Endothelial cell (in vitro differentiated cells): ENCODE data around the gene CLMN. TPM values are rescaled to one million over a fixed set of nuclear protein-coding genes. Genes with fewer than 3 reads are reported as not detected.
"Not testable (repeated sequence)": the region's sequence is repeated elsewhere in the genome, so short reads cannot be mapped to it uniquely, and the experiment has no call there.

Experiments
- DNase-seq: peaks from one replicate; pipeline ENCODE4 v3.0.0; 2021; ENCODE audit warnings: low spot score
- H3K27ac Mint-ChIP-seq: one replicate; pipeline ENCODE4 v1.8.0; 2021; ENCODE audit warnings: mixed read lengths, inconsistent platforms; ENCODE audit not compliant: unreplicated experiment
- H3K27me3 Mint-ChIP-seq: one replicate; pipeline ENCODE4 v1.8.0; 2021; ENCODE audit warnings: mild to moderate bottlenecking, moderate library complexity, mixed read lengths, inconsistent platforms; ENCODE audit not compliant: unreplicated experiment
- H3K36me3 Mint-ChIP-seq: one replicate; pipeline ENCODE4 v1.8.0; 2021; ENCODE audit warnings: mild to moderate bottlenecking, low read depth, mixed read lengths, inconsistent platforms; ENCODE audit not compliant: unreplicated experiment
- H3K4me1 Mint-ChIP-seq: one replicate; pipeline ENCODE4 v1.8.0; 2021; ENCODE audit warnings: mild to moderate bottlenecking, mixed read lengths, inconsistent platforms; ENCODE audit not compliant: unreplicated experiment
- H3K4me3 Mint-ChIP-seq: one replicate; pipeline ENCODE4 v1.8.0; 2021; ENCODE audit warnings: mild to moderate bottlenecking, mixed read lengths, inconsistent platforms; ENCODE audit not compliant: unreplicated experiment
- H3K9me3 Mint-ChIP-seq: one replicate; pipeline ENCODE4 v1.8.0; 2021; ENCODE audit warnings: mixed read lengths, inconsistent platforms; ENCODE audit not compliant: unreplicated experiment
- CTCF ChIP-seq: fragments of 200-600 bp; sonication (generic); IDR thresholded peaks from one replicate; pipeline ENCODE4 v1.5.0; 2021; ENCODE audit warnings: antibody characterized with exemption; ENCODE audit not compliant: unreplicated experiment
- total RNA-seq: library from RNA; stranded (reverse); fragmentation: NEBNext Ultra II Directional; extraction: Animal tissue kit (Norgen Biotek cat#: 25700); gene quantifications from one replicate; pipeline ENCODE4 v1.2.1, GENCODE V29; 2021; ENCODE audit not compliant: unreplicated experiment

The CLMN gene
- total RNA-seq, 1 donor from 2014 or later: 0.46 TPM

- no peaks in the 10 kb centered on the region for H3K9me3 Mint-ChIP-seq
- peaks cover 4% of the 10 kb centered on the region for H3K36me3 Mint-ChIP-seq
- H3K27ac Mint-ChIP-seq: no peak overlapping the region
- no peak overlapping the region for H3K4me3 Mint-ChIP-seq
- no peaks in the 10 kb centered on the region for H3K4me1 Mint-ChIP-seq
- no peak for DNase-seq
- H3K27me3 Mint-ChIP-seq: peaks cover 3% of the 10 kb centered on the region
- TF ChIP-seq CTCF: no peak
Observed at GRCh38 chr14:95208598-95208997, 111.1 kb downstream of the CLMN start.

- Mint-ChIP-seq H3K27me3 (peaks cover 3% of the 10 kb centered on the region), H3K27ac (no peak overlapping the region), H3K4me3 (no peak overlapping the region), H3K4me1 (no peaks in the 10 kb centered on the region), H3K36me3 (peaks cover 4% of the 10 kb centered on the region), H3K9me3 (no peaks in the 10 kb centered on the region)
- no peak for TF ChIP-seq CTCF
- DNase-seq: no peak
Observed at GRCh38 chr14:95207475-95208233, 112.1 kb downstream of the CLMN start.

GRCh38 chr14:95206534-95206933 is 113.2 kb downstream of the CLMN start:
- no peak for TF ChIP-seq CTCF
- Mint-ChIP-seq H3K27ac (no peak overlapping the region), H3K4me1 (no peaks in the 10 kb centered on the region), H3K4me3 (no peak overlapping the region), H3K27me3 (peaks cover 3% of the 10 kb centered on the region), H3K36me3 (peaks cover 4% of the 10 kb centered on the region), H3K9me3 (no peaks in the 10 kb centered on the region)
- no peak for DNase-seq

- H3K27ac Mint-ChIP-seq: no peak overlapping the region
- H3K36me3 Mint-ChIP-seq: peaks cover 4% of the 10 kb centered on the region
- no peak for TF ChIP-seq CTCF
- no peak overlapping the region for H3K4me3 Mint-ChIP-seq
- no peak for DNase-seq
- H3K27me3 Mint-ChIP-seq: peaks cover 3% of the 10 kb centered on the region
- H3K9me3 Mint-ChIP-seq: no peaks in the 10 kb centered on the region
- no peaks in the 10 kb centered on the region for H3K4me1 Mint-ChIP-seq
Observed at GRCh38 chr14:95204705-95205104, 115.0 kb downstream of the CLMN start.

- not testable (repeated sequence) for H3K27me3 Mint-ChIP-seq, H3K4me1 Mint-ChIP-seq, H3K27ac Mint-ChIP-seq, DNase-seq, H3K4me3 Mint-ChIP-seq, H3K36me3 Mint-ChIP-seq, H3K9me3 Mint-ChIP-seq
Observed at GRCh38 chr14:95201745-95202144, 118.0 kb downstream of the CLMN start.
